NCI-H1105 (cell line): Measurements from ENCODE around the gene AGBL4.
A peak's percentile ranks its signal among the peaks of the same experiment; 100 is the strongest.
"Not testable (repeated sequence)": the region's sequence is repeated elsewhere in the genome, so short reads cannot be mapped to it uniquely, and the experiment has no call there.

Source experiments
- DNase-seq: peaks from one replicate; lab custom pipeline; 2025; lab: John Stamatoyannopoulos, UW

AGBL4 gene

DNA sequence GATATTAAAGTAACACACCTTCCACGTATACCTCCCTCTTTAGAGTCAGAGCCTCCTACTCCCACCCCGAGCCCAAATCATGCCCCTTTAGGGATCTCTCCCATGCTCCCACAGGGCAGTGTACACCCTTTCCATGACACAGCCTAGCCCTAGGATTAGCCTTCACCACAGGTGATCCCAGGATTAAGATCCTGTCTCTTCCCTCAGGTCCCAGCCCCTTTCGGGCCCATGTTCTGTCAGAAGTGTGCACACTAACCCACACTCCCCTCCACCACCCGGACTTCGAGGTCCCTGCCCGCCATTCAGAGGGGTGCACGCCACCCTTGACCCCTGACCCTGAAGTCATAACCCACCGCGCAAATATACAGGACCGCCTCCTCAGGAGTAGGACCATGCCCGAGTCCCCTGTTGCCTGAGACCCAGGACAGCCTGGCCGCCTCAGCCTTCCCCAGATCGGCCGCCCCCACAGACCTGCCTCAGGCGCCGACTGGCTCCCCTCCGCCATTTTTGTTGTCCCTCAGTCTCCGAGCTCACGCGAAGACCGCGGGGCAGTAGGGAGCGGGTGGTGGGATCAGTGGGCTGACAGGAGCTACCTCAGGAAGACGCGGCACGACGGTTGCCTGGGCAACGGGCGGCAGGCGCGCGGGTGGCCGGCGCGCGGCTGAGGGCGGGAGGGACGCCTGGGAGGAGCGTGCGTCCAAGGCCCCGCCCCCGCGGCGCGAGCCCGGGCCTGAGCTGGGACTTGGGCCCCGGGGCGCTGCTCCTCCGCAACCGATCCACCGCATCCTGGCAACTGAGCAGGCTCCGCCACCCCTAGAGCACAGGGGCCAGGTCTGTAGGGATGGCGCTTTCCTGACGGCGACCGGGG, at the start of gene AGBL4:
Gene AGBL4, minus strand, starts transcription at position 663 of the 868 bp plus-strand sequence.
- DNase-seq: peak; percentile 89

GRCh38 chr1:50066806-50067205, 43.1 kb upstream of the AGBL4 start:
- no peak for DNase-seq

DNA sequence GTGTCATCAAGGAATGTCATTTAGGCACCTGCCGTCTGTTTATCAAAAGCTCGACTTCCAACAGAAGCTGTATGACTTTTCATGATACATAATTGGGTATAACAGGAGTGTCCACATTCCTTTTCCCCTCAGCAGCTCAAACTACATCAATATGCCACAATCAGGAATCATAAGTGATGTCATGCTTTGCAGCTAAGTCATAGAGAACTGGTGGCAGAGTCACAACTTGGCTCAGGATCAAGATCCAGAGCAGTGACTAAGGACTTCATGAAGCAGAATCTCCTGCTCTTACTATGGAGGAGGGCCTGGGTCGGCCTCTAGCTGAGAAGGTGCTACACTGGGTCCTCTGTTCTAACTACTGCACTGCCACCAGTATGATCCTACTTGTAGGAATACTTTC, 36.5 kb upstream of the AGBL4 start:
- DNase-seq: no peak

DNA sequence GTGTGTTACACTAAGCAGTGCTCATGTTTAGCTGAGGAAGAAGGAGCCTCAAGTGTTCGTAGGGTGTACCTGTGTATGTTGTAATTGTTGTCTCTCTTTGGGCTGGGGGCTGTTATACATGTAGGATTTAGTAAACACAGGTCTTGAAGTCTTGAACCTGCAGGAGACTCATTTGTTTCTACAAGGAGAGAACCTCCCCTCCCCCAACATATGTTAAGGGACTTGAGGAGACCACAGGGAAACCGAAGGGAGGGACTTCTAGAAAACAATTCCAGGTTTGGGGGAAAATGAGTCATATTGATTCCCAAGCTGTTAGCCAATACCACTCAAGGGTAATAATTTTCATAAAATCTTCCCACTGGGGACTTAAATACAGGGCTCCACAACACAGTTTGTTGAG, 25.0 kb upstream of the AGBL4 start:
- no peak for DNase-seq

DNA sequence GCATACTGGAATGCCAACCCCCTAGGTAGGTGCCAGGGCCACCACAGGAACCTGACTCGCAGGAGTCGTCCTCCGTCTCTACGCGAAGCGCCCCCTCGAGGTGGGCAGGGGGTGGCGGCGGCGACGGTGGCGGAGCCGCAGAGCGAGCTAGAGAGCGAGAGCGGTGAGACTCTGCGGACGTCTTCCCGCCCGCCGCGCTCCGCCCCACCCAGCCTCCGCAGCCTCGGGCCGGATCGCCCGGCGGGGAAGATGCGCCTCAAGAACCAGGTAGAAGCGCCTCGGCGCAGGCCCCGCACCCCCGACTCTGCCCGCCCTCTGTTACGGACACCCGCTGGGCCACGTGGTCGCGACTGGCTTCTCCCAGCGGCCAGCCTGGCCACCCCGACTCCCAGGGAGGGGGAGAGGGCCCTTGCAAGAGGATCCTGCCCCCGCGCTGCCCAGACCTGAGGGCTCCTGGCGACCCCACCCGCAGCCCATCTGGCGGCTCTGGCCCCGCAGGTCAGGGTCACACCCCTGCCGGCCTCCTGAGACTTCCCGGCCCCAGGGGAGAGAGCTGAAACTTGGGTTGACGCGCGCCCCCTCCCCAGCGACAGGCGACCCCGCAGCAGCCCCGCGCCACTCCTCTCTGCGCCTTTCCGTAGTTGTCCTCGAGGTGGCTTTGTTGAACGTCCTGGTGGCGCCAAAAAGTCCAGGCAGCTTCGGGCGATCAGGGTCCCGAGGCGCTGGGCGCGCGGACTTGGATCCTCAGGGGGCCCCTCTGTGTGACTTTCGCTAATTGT, 24.4 kb upstream of the AGBL4 start:
- DNase-seq: no peak

DNA sequence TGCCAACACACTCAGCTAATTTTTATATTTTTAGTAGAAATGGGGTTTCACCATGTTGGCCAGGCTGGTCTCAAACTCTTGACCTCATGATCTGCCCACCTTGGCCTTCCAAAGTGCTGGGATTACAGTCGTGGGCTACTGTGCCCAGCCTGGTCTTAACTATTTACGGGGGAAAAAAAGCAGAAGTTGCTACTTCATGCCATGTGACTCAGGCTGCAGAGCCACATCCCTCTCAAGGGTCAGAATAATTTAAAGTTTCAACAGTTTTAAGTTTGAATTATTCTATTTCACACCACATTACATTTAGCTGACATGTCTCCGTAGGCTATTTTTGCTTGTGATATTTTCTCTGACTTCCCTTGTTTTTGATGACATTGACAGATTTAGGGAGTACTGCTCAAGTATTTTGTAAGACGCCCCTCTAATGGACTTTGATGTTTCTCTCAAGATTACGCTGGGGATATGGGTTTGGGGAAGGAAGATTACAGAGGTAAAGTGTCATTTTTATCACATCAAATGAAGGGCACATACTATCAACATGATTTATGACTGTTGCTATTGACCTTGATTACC, 14.6 kb upstream of the AGBL4 start:
- DNase-seq: no peak

DNA sequence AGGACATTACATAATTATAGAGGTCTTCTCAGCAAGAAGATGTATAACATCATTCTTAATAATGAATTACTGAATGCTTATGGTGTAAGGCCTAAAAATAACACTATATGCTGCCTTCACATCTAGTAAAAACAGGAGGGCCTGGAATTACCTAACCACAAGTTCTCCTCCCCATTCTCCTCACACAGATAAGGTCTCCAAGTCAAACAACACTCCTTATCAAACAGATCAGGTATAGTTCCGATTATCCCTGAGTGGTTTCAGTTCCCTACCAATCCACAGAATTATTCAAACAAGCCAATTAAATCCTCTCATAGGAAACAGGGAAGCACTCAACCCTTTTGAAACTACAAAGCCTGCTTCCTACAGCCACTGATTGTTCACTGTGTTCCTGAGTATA, 4.0 kb upstream of the AGBL4 start:
- DNase-seq: no peak

GRCh38 chr1:49995734-49996133, 28.0 kb downstream of the AGBL4 start:
- DNase-seq: no peak

GRCh38 chr1:49971088-49971487, 52.7 kb downstream of the AGBL4 start:
- no peak for DNase-seq

GRCh38 chr1:49951385-49951784, 72.4 kb downstream of the AGBL4 start:
- DNase-seq: no peak

DNA sequence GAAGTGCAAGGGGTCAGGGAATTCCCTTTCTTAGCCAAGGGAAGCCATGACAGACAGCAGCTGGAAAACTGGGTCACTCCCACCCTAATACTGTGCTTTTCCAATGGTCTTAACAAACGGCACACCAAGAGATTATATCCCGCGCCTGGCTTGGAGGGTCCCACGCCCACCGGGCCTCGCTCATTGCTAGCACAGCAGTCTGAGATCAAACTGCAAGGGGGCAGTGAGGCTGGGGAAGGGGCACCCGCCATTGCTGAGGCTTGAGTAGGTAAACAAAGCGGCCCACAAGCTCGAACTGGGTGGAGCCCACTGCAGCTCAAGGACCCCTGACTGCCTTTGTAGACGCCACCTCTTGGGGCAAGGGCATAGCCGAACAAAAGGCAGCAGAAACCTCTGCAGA, 108.5 kb downstream of the AGBL4 start:
- not testable (repeated sequence) for DNase-seq

GRCh38 chr1:49906365-49906764, 117.4 kb downstream of the AGBL4 start:
- DNase-seq: no peak

DNA sequence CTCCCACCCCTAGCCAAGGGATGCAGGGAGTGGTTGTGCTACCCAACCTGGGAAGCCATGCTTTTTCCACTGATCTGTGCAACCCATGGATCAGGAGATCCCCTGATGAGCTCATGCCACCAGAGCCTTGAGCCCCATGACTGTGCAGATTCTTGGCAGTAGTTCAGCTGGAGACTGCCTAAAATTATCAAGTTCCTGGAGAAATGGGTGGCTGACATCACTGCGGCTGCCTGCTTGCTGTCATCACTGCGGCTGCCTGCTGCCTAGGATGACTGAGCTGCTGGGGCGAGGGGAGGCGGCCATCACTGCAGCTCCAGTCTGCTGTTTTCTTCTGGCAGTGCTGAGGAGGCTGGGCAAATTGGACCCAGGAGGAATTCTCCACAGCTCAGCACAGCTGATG, 159.2 kb downstream of the AGBL4 start:
- DNase-seq: no peak

DNA sequence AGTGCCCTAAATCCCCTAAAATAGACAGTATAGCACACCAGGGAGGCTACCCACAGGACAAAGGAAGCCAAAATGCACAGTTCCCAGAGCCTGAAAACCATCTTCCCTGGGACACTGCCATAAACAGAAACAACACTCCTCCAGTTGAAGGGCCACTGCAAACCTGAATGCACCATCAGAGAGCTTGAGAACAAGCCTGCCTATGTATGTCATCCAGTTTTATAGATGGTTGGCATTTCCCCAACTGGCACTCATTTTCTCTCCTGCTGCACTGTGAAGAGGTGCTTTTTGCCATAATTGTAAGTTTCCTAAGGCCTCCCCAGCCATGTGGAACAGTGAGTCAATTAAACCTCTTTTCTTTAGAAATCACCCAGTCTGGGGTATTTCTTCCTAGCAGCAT, 169.0 kb downstream of the AGBL4 start:
- peak; percentile 4 for DNase-seq

- DNase-seq: no peak
These were observed 181.2 kb downstream of the AGBL4 start for GRCh38 chr1:49842596-49842995.

DNA sequence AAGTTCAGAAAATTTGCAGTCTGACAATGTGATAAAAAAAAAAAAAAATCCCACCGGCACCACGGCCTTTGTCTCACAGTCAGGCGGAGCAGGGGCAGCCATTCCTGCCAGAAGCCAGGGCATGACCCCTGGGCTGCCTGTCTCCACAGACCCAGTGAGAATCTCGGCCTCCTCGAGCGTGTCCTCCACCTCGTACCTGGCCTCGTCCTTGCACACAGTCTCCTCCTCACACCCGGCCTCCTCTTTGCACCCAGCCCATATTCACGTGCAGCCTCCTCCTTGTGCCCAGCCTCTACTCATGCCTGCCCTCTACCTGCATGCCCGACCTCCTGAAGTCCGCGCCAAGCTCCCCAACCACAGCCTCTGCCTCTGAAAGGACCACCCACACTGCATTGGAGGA, 182.0 kb downstream of the AGBL4 start:
- DNase-seq: no peak

GRCh38 chr1:49824261-49824660, 199.5 kb downstream of the AGBL4 start:
- DNase-seq: no peak

- DNase-seq: no peak
These were observed 206.1 kb downstream of the AGBL4 start for GRCh38 chr1:49817681-49818080.

DNA sequence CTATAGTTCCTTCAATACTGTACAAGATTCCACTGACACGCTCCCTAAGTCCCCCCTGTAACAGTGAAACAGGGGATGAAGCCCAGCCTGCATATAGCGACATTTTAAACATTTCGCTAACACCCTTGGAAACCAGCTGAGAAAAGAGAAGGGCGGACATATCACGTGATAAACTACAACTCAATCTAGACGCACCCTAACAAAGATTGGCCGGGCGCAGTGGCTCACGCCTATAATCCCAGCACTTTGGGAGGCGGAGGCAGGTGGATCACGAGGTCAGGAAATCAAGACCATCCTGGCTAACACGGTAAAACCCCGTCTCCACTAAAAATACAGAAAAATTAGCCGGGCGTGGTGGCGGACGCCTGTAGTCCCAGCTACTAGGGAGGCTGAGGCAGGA, 236.7 kb downstream of the AGBL4 start:
- not testable (repeated sequence) for DNase-seq

GRCh38 chr1:49765034-49765433, 258.7 kb downstream of the AGBL4 start:
- no peak for DNase-seq

GRCh38 chr1:49738118-49738517, 285.6 kb downstream of the AGBL4 start:
- not testable (repeated sequence) for DNase-seq

- no peak for DNase-seq
These were observed 295.4 kb downstream of the AGBL4 start for GRCh38 chr1:49728377-49728776.

GRCh38 chr1:49723662-49724061, 300.1 kb downstream of the AGBL4 start:
- no peak for DNase-seq
